GM23338 (cell line): Measurements from ENCODE around the gene GATAD2A.

ENCODE experiments used
- CREB1 ChIP-seq: fragments of 250-450 bp; sonication (Bioruptor Pico); IDR thresholded peaks from 2 replicates; pipeline ENCODE4 v1.5.0; 2020; ENCODE audit warnings: low read depth, mild to moderate bottlenecking, moderate library complexity
- CTCF ChIP-seq, 2 experiments: fragments of 200-600 bp in 1 of 2; sonication (generic) in 1 of 2; conservative IDR thresholded peaks; 2 replicates each; pipeline versions ENCODE4 v1.5.1 to v1.6.1; 2016 to 2017; ENCODE audit warnings: antibody characterized with exemption in 2 of 2, low read depth in 2 of 2, mild to moderate bottlenecking in 2 of 2, moderate library complexity in 1 of 2
- ETS1 ChIP-seq: IDR thresholded peaks from 2 replicates; pipeline ENCODE4 v1.6.1; 2016; ENCODE audit warnings: antibody characterized with exemption
- EZH2 ChIP-seq: fragments of 200-600 bp; sonication (generic); IDR thresholded peaks from one replicate; pipeline ENCODE4 v1.8.0; 2017; ENCODE audit warnings: antibody characterized with exemption, mild to moderate bottlenecking, low read depth; ENCODE audit not compliant: unreplicated experiment
- JUNB ChIP-seq: IDR thresholded peaks from one replicate; pipeline ENCODE4 v1.6.1; 2016; ENCODE audit warnings: antibody characterized with exemption; ENCODE audit not compliant: unreplicated experiment
- POLR2AphosphoS5 ChIP-seq: IDR thresholded peaks from 2 replicates; pipeline ENCODE4 v1.6.1; 2016; ENCODE audit warnings: antibody characterized with exemption, low read depth
- STAT1 ChIP-seq: IDR thresholded peaks from one replicate; pipeline ENCODE4 v1.6.1; 2016; ENCODE audit warnings: antibody characterized with exemption; ENCODE audit not compliant: unreplicated experiment

- TF ChIP-seq CTCF (conservative IDR thresholded peaks at IDR 0.05; ENCODE audit: low read depth in 2 of 2) (no peak), ETS1 (no peak), POLR2AphosphoS5 (no peak), STAT1 (no peak), EZH2 (no peak), JUNB (no peak), CREB1 (CRISPR knock-in tag) (no peak)
Measured at GRCh38 chr19:19402656-19403372, 2.7 kb upstream of the GATAD2A start.
